HG03469 (cell line): Measurements from ENCODE around the gene RACGAP1.

Source experiments
- ATAC-seq: cut with Tn5 transposase; IDR thresholded peaks from one replicate; pipeline ENCODE4 v1.9.1; 2021; ENCODE audit warnings: mild to moderate bottlenecking, moderate library complexity, moderate number of reproducible peaks; ENCODE audit not compliant: unreplicated experiment

Gene RACGAP1

DNA sequence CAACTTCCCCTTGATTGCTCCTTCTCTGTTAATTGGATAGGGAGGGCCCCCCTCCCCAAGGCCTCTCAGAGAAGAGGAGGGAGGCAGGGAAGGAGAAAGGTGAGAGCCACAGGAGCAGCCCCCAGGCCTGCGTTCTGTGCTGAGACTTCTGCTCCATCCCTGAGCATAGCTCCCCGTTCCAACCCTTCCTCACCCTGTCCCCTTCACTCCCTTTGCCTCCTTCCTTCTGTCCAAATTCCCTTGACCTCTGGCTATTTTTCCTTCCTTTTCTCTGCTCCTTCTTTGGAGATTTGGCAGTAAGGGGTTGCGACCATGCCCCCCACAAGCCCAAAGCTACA, 31.3 kb upstream of the RACGAP1 start:
- no peak for ATAC-seq

DNA sequence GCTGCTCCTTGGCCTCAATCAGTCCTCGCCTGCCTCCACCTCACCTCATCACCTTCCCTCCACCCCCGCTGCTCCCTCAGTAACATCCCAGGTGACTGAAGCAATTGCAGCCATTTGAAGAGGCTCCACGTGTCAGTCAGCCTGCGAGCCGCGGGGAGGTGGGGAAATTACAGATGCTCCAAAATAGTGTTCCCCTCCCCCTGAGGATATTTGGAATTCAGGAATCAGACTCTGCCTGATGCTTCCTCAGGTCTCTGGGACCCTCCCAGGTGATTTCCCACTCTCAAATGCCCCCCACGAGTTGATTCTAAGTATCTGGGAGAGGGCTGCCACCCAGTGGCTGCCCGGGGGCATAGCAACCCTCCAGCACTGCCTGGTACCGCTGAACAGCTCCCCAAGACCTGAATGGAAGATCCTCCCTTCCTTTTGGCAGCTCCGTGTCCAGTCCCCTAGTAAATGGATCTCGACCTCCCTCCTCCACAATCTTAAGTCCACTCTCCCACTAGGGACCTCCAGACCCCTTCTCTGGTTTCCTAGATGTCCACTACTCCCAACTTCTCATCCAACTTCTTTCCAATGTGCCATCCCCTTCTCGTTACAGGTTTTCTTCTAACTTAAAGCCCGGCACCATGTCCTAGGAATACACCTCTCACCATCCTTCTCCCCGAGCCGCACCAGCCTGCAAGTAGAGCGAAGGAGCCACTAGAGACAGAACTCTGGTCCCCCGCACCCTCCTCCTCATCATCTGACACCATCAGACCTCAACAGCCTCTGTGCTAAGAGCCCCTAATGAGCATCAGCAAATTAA, 30.7 kb upstream of the RACGAP1 start:
- ATAC-seq: no peak

DNA sequence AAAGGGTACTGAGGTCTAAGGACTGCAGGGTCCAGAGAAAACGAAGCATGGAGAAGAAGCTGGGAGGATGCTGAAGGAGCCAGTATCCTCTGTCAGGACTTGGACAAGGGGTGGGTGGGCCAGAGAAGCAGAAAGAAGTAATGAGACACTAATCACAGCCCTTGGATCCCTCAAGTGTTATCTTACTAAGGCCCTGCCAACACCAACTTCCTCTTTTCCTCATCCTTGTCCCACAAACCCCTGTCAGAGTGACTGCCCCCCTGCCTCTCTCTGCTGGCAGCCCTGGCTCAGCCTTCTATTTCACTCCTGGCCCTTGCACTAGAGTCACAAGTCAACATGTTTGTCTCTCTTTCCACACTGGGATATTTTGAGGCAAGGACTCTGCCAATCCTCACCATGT, 28.3 kb upstream of the RACGAP1 start:
- ATAC-seq: no peak

DNA sequence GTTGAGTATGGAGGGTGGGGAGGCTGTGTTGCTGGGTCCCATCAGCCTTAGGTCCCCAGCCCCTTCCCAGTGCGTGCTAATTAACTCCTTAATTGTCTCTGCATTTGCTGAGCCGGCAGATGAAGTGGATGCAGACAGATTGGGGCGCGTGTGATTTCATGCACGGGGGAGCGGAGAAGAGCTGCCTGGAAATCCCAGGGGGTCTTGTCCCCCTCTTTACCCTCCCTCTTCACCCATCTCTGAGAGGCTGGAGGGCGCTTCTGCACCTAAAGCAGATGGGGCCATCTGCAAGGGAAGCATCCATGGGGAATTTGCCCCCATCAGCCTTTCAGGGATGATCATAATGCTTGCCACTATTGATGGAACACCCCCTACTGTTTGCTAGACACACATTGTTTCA, 27.7 kb upstream of the RACGAP1 start:
- no peak for ATAC-seq

DNA sequence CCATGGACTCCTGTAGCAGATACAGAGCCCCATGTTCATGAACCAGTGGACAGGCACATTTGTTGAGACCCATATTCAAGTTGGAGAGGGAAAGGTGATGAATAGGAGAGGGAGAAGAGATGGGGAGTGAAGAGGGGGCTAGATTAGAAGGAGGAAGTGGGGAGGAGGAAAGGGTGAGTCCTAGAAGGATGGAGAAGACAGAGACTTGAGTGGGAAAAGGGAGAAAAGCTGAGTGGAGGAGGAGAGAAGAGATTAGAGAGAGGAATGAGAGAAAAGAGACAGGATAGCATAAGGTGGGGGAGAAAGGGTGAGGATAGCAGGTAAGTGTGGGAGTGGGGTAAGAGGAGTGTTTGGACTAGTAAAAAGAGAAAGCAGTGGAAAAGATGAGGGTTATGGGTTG, 27.2 kb upstream of the RACGAP1 start:
- no peak for ATAC-seq

DNA sequence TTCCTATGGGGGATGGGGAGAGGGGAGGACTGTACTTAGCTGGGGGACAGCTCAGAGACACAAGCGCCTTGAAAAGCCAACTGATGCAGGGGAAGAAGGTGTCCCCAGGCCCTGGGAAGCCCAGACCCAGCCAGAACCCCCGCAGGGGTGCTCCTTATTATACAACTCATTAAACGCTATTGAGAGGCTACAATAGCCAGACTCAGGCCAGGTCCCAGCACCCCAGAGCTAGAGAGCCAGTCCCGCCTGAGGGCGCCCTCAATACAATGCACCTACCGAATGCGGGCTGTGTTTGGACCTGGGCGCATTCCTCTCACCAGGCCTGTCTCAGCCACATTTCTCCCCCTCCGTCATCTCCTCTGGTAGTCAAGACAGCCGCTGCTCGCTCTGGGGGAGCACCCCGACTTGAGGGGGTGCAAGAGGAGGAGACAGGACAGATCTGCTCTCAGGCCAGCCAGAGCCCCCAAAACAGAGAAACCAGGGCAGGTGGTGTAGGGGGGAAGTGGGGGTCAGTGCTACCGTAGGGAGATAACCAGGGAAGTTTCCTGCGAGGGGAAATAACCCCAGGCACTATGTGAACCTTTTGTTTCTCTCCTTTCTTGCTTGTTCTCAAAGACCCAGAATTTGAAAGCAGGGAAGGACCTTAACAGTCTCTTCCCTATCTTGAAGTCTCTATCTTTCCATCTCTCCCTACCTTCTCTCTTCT, 26.0 kb upstream of the RACGAP1 start:
- ATAC-seq: no peak

DNA sequence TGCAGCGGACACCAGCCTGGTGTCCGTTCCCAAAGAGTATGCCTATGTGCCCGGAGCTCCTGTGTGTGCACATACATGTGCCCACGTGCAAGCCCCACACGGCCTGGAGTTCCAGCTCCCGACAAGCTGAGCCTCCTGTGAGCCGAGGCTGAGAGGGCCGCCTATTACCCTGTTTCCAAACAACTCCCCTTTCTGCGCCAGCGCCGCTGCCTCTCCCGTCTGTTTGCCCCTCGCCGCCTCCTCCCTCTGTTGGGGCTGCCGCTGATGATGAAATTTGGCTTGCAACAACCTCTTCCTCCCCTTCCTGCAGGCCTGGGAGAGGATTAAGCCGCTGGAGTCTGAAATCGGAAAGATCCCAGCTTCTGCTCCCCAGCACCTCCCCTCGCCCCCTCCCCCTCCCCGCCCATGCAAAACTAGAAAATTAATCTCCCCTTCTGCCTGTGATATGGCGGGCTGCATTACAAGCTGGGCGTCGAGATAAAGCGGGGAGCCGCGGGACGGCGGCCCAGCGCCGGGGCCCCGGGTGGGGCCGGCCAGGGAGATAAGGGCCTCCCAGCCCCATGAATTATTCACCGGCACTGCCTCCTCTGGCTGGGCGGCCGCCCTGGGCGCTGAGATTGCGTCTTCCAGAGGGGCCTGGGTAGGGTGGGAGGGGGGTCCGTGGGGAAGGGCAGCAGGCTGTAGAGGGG, 25.3 kb upstream of the RACGAP1 start:
- no peak for ATAC-seq

DNA sequence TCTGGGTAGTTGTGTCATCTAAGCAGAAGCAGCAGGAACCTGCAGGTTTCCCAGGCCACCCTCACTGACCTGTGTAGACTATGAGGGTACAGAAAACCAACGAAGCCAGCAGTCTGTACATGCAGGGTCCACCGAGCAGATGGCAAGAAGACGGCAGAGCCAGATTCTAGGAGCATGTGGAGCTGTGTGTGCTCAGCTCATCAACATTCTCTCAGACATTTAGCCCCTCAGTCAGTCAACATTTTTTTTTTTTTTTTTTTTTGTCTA, 24.8 kb upstream of the RACGAP1 start:
- ATAC-seq: no peak

DNA sequence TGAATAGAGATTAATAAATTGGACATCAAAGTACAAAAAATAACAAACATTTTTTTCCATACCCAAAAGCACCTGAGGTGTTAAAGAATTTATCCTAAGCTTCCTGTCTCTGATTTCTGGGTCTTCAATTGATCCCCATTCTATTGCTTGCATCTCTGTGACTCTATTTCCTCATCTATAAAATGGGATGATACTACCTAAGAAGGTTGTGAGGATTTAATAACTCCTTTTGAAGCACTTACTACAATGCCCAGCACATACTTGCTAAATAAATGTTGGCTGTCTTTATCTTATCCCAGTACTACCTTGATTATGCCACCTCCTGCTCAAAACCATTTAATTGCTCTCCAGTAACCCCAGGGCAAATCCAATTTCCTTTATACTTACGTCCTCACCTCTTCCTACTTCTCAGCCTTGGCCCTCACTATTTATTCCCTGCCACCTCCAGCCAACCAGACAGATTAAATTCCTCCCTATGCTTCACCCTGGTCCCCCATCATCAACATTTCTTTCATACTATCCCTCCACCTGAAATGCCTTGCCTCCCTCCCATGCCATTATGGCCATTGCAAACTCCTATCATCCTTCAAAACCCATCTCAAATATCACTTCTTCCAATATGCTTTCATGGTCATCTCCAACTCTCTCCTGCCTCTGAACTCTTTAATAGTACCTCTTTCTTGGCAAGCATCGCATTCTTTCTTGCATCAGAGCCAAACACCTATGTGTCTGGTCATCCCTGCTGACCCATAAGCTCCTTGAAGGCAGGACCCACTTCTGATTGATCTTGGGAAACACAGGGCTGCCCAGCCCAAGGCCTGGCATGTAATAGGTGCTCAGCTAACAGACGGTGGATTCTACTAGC, 24.2 kb upstream of the RACGAP1 start:
- no peak for ATAC-seq

DNA sequence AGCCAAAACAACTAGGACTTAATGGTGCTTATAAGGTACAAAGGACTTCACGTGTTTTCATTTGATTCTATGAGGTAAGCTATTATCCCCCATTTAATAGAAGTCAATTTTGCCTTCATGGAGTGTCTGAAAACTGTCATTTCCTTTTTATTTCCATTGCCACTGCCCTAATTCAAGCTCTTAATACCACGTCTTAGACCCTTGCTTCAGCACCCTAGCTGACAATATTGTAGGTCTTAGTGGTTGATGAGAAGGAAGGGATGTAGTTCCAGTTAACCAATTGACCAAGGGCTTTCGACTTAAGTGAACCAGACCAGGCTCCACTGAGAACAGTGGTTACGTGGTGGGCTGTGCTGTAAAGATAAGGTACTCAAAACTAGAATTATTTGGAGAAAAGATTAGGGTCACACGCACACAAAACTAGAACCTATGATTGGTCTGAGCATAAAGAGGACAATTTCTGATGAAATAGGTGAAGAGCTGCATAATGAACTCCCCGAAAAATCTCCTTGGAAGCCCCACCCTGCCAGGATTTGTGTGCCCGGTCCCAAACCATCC, 22.5 kb upstream of the RACGAP1 start:
- ATAC-seq: no peak

DNA sequence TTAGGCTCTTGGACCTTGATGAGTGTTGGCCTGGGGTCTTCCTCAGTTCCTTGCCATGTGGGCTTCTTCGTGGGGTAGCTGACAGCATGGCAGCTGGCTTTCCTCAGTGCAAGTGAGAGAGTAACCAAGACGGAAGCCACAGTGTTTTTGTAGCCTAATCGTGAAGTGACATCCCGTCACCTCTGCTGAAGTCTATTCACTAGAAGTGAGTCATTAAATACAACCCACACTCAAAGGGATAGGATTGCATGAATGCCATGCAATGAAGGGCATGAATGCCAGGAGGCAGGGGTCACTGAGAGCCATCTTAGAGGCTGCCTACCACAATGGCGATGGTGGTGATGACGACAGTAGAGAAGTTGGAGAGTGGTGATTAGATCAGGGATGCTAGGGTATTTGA, 18.6 kb upstream of the RACGAP1 start:
- ATAC-seq: no peak

DNA sequence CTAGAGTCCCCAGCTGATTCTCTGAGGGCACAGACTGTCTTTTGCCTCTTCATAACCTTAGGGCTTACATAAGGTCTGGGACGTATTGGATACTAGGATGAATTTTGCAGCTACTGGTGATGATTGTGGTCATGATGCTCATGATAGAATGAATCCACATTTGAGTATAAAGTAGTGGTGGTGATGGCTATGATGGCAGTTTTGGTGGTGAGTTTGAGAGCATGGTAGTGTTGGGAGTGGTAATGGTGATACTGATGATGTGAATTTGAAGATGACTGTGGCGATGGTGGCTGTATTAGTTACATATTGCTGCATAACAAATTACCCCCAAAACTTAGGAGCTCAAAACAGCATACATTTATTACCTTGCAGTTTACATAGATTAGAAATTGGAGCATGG, 18.0 kb upstream of the RACGAP1 start:
- ATAC-seq: no peak

DNA sequence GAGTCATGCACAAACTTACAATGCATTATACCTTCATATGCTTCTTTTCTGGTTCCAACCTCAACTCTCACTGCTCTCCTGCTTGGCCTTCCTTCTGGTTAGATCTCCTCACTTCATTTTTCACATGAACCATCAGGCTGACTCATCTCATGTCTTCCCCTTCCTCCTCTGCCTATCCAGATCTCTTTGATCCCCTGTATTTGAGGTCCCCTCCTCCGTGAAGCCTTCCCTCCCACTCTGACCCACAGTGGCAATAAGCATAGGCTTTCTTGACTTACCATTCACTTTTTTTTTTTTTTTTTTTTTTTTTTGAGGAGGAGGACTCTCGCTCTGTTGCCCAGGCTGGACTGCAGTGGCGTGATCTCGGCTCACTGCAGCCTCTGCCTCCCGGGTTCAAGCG, 17.4 kb upstream of the RACGAP1 start:
- ATAC-seq: no peak

DNA sequence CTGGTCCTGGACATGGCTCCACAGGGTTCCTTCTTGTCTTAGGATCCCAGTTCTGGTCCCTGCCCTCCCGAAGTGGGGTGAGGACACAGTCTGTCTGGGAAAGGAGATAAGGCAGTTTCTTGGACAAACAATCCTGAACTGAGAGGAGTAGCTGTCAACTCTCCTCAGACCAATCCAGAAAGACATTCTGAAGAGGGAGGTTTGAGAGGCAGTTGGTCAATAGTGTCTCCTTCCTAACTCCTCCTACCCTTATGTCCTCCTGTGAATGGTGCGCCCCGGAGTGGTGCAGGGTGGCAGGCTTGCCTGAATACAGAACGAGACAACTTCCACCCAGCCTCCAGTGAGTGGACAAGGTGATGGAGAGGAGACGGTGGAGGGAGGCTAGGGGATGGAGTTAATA, 16.7 kb upstream of the RACGAP1 start:
- ATAC-seq: no peak

DNA sequence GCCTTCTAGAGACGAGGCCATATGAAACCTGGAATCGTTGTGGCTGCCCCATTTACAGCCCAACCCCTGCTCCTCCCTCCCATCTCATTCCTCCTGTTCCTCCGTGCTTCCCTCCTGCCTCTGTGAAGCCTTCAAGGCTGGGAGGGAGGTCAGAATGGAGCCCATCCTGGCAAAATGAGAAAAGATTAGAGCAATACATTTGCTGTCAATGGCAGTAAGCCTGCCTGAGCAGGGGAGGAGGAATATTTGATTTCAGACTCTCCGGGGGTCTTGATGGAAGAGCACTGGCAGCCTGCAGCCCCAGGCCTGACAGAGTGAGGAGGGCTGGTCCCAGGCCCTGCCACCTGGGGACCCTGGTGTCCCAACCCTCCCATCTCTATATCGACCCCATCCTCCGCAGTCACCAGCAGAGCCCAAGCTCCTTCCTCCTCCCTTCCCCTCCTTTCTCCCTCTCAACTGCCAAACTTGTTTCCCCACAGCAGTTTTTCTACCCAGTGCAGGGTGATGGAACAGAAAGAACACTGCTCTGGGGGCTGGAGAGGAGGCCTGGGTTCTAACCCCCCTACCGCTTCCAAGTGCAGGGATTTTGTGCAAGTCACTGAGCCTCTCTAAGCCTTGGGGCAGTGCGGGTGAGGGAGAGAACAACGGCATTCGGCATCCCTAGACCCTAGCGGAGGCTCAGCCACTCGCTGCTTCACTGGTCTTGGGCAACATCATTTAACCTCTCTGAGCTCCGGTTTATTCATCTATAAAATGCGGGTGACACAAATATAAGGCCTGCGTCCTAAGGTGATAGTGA, 16.0 kb upstream of the RACGAP1 start:
- no peak for ATAC-seq

DNA sequence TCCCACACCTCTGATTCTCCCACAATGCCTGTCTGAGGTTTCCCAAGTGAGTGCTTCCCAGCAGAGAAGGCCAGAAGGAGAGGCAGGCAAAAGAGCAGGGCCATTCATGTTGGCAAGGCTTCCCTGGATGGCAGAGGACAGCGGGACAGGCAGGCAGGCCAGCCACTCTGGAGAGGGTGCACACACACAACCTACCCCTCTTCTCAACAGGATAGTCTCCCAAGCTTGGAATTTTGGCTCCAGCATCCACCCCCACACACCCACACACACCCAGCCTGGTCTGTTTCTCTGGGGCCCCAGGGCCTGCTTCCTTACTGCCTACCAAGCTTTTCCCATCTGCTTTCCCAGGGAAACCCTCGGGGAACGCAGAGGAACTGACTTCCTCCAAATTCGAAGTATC, 15.4 kb upstream of the RACGAP1 start:
- ATAC-seq: no peak

DNA sequence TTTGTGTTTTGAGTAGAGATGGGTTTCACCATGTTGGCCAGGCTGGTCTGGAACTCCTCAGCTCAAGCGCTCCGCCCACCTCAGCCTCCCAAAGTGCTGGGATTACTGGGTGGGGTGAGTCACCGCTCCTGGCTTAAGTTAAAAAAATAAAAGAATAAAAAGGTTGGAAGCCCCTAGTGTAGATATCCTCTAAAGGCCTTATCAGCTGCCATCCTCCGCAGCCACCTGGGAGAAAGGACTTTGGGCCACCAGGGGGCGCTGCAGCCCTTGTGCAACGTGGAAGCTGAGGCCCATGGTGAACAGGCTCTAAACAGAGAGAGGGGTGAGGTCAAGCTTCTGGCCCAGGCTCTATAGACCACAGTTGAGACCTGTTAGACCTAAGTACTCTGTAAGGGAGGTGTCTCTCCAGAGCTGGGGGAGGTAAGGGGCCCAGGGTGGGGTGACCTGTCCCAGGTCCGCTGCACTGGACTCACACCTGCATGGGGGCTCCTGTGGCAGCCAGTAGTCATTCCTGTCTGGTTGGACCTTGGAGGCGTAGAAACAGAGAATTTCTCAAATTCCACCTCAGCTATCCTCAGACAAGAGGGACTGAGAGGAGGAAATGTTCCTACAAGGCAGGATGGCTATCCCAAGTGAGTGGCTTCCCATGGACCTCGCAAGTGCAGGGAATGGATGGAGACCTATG, 14.0 kb upstream of the RACGAP1 start:
- ATAC-seq: no peak

DNA sequence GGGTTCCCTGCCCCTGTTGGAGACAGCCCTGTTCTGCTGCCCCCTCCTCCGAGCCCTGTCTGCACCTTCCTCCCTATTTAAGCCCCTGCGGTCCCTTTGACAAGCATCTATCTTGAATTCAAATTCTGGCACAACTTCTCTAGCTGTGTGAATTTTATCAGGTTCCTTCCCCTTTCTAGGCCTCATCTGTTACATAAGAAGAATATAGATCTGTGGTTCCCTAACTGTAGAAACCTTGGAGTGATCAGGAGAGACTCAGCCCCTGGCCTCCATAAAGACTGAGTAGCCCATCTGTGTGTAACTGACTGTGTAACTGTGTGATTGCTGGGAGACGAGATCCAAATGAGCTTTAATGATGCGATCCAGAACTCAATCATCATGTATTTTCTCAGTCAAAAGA, 13.0 kb upstream of the RACGAP1 start:
- no peak for ATAC-seq

DNA sequence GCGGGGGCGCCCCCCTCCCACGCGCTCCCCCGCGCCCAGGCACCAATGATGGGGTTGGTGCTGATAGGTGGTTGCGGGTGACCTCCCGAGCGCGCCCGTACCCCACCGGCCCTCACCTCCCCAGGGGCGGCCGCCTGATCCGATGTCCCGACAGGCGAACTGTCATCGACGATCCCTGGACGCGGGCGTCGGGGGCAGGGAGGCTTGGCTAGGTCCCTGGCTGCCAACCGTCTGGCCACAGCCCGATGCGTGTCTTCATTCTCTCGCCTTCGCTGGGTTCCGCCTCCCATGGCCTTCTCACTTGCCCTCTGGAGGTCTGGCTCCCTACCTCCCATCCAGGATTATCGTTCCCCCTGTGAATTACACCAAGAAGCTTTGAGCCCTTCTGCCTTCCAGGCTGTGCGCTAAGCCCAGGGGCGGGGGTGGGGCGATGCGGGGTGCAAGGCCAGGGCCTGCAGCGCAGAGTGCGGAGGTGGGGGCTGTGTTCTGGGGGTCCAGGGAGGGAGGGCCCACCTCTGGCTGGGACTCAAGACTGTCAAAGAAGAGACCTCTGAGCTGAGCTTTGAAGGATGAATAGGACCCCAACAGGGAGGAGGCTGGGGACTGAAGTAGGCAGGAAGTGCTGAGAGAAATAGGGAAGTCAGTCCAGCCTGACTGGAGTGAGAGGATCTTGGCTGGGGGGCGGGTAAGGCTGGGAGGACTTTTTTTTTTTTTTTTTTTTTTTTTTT, 7.7 kb upstream of the RACGAP1 start:
- ATAC-seq: no peak
